HepG2 (cell line): ENCODE data around the gene SULT2B1. TPM values are rescaled to one million over a fixed set of nuclear protein-coding genes. Genes with fewer than 3 reads are reported as not detected.

Experiments
- ATAC-seq: fragments of 200-7000 bp; cut with Tn5 transposase; 3 replicates; pipeline ENCODE4 v1.9.1; 2020; ENCODE audit warnings: mild to moderate bottlenecking, moderate library complexity
- BruUV-seq: library from RNA; stranded (reverse); fragments of 400-500 nt; replicated peaks from 2 replicates; lab custom pipeline; 2021; lab: Mats Ljungman, UMichigan
- CTCF ChIA-PET: fragments of 300-600 bp; formaldehyde crosslinking; extraction: SDS; loops from one replicate; lab custom pipeline; 2021; ENCODE audit warnings: low total read pairs, inconsistent platforms, low intra/inter-chr PET ratio; lab: Yijun Ruan, JAX
- POLR2A ChIA-PET: fragments of 350-600 bp; sonication (Branson Sonifier 250); formaldehyde crosslinking; loops from one replicate; lab custom pipeline; 2020; ENCODE audit warnings: antibody characterized with exemption, inconsistent platforms; lab: Yijun Ruan, JAX
- DNase-seq: peaks from one replicate; pipeline ENCODE4 v3.0.0-alpha.2; 2015; ENCODE audit warnings: low spot score
- FAIRE-seq: peaks from 3 replicates; lab custom pipeline; 2011; peaks lifted over from hg19 to GRCh38; lab: Jason Lieb, UNC
- H2AFZ ChIP-seq: one replicate; pipeline ENCODE4 v1.6.1; 2011; ENCODE audit warnings: low read length, inconsistent platforms
- H3K27ac ChIP-seq: fragments of 300-600 bp; 3 replicates; pipeline ENCODE4 v1.8.0; 2011; ENCODE audit warnings: mixed run types, mild to moderate bottlenecking, mixed read lengths, low read length, inconsistent platforms; ENCODE audit not compliant: insufficient read depth; ENCODE audit errors: extremely low read length
- H3K27me3 ChIP-seq, 2 experiments: fragments of 200-600 bp in 1 of 2; 2 replicates in 1 of 2; 3 replicates in 1 of 2; pipeline versions ENCODE4 v1.6.0 to v1.8.0; 2011; ENCODE audit warnings: low read length in 2 of 2, mild to moderate bottlenecking in 2 of 2, moderate library complexity in 2 of 2, inconsistent platforms in 1 of 2; ENCODE audit not compliant: insufficient read depth in 2 of 2, control insufficient read depth in 1 of 2
- H3K36me3 ChIP-seq, 2 experiments: fragments of 200-600 bp in 1 of 2; replicated peaks in 1 of 2; 2 replicates in 1 of 2; 3 replicates in 1 of 2; pipeline versions ENCODE4 v1.5.1 to v1.8.0; 2011; ENCODE audit warnings: low read length in 2 of 2, inconsistent platforms in 1 of 2; ENCODE audit not compliant: insufficient read depth in 2 of 2, control insufficient read depth in 1 of 2
- H3K4me1 ChIP-seq: 2 replicates; pipeline ENCODE4 v1.5.1; 2012; ENCODE audit warnings: low read length, inconsistent platforms; ENCODE audit not compliant: insufficient read depth
- H3K4me2 ChIP-seq: 2 replicates; pipeline ENCODE4 v1.6.0; 2011; ENCODE audit warnings: low read depth, low read length, inconsistent platforms
- H3K4me3 ChIP-seq, 3 experiments: fragments of 200-600 bp in 1 of 3; sonication (generic), shearing (Covaris generic) in 1 of 3; replicated peaks in 1 of 3; 2 replicates each; pipeline ENCODE4 v1.5.1; 2011 to 2016; ENCODE audit warnings: low read length in 3 of 3, inconsistent platforms in 2 of 3, low read depth in 2 of 3, mild to moderate bottlenecking in 2 of 3, control low read depth in 1 of 3, mixed read lengths in 1 of 3; ENCODE audit not compliant: insufficient read depth in 1 of 3
- H3K79me2 ChIP-seq: one replicate; pipeline ENCODE4 v1.6.1; 2011; ENCODE audit warnings: low read length, inconsistent platforms; ENCODE audit not compliant: insufficient read depth
- H3K9ac ChIP-seq: 2 replicates; pipeline ENCODE4 v1.6.0; 2011; ENCODE audit warnings: mild to moderate bottlenecking, low read depth, low read length, inconsistent platforms; ENCODE audit not compliant: insufficient read depth
- H3K9me3 ChIP-seq: 2 replicates; pipeline ENCODE4 v1.5.1; 2012; ENCODE audit warnings: mild to moderate bottlenecking, low read length
- H4K20me1 ChIP-seq: 2 replicates; pipeline ENCODE4 v1.6.0; 2011; ENCODE audit warnings: inconsistent platforms, mild to moderate bottlenecking, low read length, moderate library complexity; ENCODE audit not compliant: insufficient read depth
- BATF2 ChIP-seq: sonication (generic); formaldehyde crosslinking; IDR thresholded peaks from 2 replicates; pipeline ENCODE4 v1.8.0; 2022; ENCODE audit warnings: mild to moderate bottlenecking, missing genetic modification reagents, moderate library complexity
- CREB1 ChIP-seq, 2 experiments: fragments of 450-650 bp in 1 of 2; IDR thresholded peaks; 2 replicates each; pipeline ENCODE4 v1.6.1; 2016 to 2017; ENCODE audit warnings: control low read depth in 1 of 2, mild to moderate bottlenecking in 1 of 2, missing compliant biosample characterization in 1 of 2, missing genetic modification characterization in 1 of 2
- ETV6 ChIP-seq: sonication (generic); formaldehyde crosslinking; conservative IDR thresholded peaks from 2 replicates; pipeline ENCODE4 v1.4.0; 2020; ENCODE audit warnings: missing genetic modification reagents
- NRL ChIP-seq: sonication (generic); formaldehyde crosslinking; IDR thresholded peaks from 2 replicates; pipeline ENCODE4 v1.5.0; 2020; ENCODE audit warnings: missing genetic modification reagents, mild to moderate bottlenecking, moderate library complexity, borderline replicate concordance
- ZNF646 ChIP-seq: sonication (generic); formaldehyde crosslinking; IDR thresholded peaks from 2 replicates; pipeline ENCODE4 v1.9.0; 2021; ENCODE audit warnings: mild to moderate bottlenecking, missing genetic modification reagents
- ZNF713 ChIP-seq: sonication (generic); formaldehyde crosslinking; IDR thresholded peaks from 2 replicates; pipeline ENCODE4 v1.4.0; 2020; ENCODE audit warnings: mild to moderate bottlenecking, missing genetic modification reagents
- WGBS: methylation state at CpG from one replicate; pipeline ENCODE4 v1.1.6; 2017; ENCODE audit warnings: low lambda C conversion rate; 5-methylcytosine and 5-hydroxymethylcytosine counted together
- in situ Hi-C: cut with HindIII; loops from 2 replicates; pipeline ENCODE4 v1.10.0; 2017; ENCODE audit warnings: low pct_unique_long_range_greater_than_20kb; ENCODE audit not compliant: extremely low pct_ligation_motif_present
- intact Hi-C: fragments of 100-400 bp; cut with micrococcal nuclease; formaldehyde crosslinking; loops from one replicate; pipeline ENCODE4 v1.10.0; 2022; ENCODE audit not compliant: unreplicated experiment
- polyA plus RNA-seq, 8 experiments: library from polyadenylated mRNA; depleted of rRNA in 3 of 8; stranded (reverse) in 7 of 8; unstranded in 1 of 8; fragments of >200 nt; fragmentation: Illumina TruSeq in 4 of 8; extraction: Trizol in 4 of 8; gene quantifications; 2 replicates each; pipeline versions ENCODE4 v1.2.1 to v1.2.3, GENCODE V29; 2011 to 2016; ENCODE audit warnings: low read depth in 4 of 8, missing spikeins in 1 of 8, mixed read lengths in 1 of 8; ENCODE audit not compliant: insufficient read depth in 1 of 8
- total RNA-seq, 5 experiments: library from RNA; depleted of rRNA; stranded (reverse); fragments of >200 nt; fragmentation: Illumina TruSeq; extraction: Trizol; gene quantifications; 2 replicates each; pipeline ENCODE4 v1.2.3, GENCODE V29; 2016; ENCODE audit warnings: low read depth in 1 of 5

Gene SULT2B1
- total and polyA plus RNA-seq, 2 of the 13 experiments (the other 11 are each of a cell fraction or from before 2014, with no cell fraction given): 0.13 TPM; not detected in 1

GRCh38 chr19:48511800-48512503 is 40.0 kb upstream of the SULT2B1 start, which contains the start of gene LMTK3:
Gene LMTK3 (minus strand): TSS chr19:48511835. CDS start chr19:48511576, 259 bp downstream.
- 10% methylated on average over 8 of the region's 32 CpGs for WGBS
- TF ChIP-seq NRL (0 out of 2 replicates have a peak, but pooled peaks have one; percentile 25), ZNF713 (CRISPR knock-in tag) (no peak), BATF2 (CRISPR knock-in tag) (no peak), ZNF646 (CRISPR knock-in tag) (no peak), CREB1 (IDR thresholded peaks at IDR 0.05) (0 out of 2 replicates have a peak, but pooled peaks have one; percentile 28), CREB1 (CRISPR knock-in tag; IDR thresholded peaks at IDR 0.05) (no peak), ETV6 (CRISPR knock-in tag) (no peak)
- ATAC-seq: no peak
- BruUV-seq: no TSS peak
- POLR2A ChIA-PET: no interaction called here
- no peak within 1 kb of the TSS for H2AFZ ChIP-seq
- no peak within 1 kb of the TSS for H3K9ac ChIP-seq
- peaks cover 27% of the 10 kb centered on the region for H3K4me1 ChIP-seq
- no peak within 1 kb of the TSS; the same call in 1 of the 2 replicates for H3K4me2 ChIP-seq
- H3K36me3 ChIP-seq: no peaks in the 10 kb centered on the region
- H3K4me3 ChIP-seq: no peak within 1 kb of the TSS
- H3K9me3 ChIP-seq: no peaks in the 10 kb centered on the region
- intact Hi-C loops (no loop called here), in situ Hi-C loops (no loop called here)
- no peaks in the 10 kb centered on the region for H4K20me1 ChIP-seq
- peaks cover 7 to 39% of the 10 kb centered on the region in 2 experiments; a peak in 4 of 5 replicates for H3K27me3 ChIP-seq
- DNase-seq: no peak
- H3K27ac ChIP-seq: no peak within 1 kb of the TSS
- FAIRE-seq: no peak
- H3K79me2 ChIP-seq: no peaks in the 10 kb centered on the region
- CTCF ChIA-PET: no interaction called here
